IMR-90 (cell line): ENCODE measurements around the gene ALDH2. TPM values are rescaled to one million over a fixed set of nuclear protein-coding genes. Genes with fewer than 3 reads are reported as not detected.

Experiments used
- ATAC-seq: fragments of 200-7000 bp; cut with Tn5 transposase; 2 replicates; pipeline ENCODE4 v1.9.1; 2020; ENCODE audit warnings: low read depth, mild to moderate bottlenecking, moderate library complexity
- BruUV-seq: library from RNA; stranded (reverse); fragments of 400-500 nt; replicated peaks from 2 replicates; lab custom pipeline; 2021; lab: Mats Ljungman, UMichigan
- CTCF ChIA-PET: fragments of 300-600 bp; formaldehyde crosslinking; extraction: SDS; loops from one replicate; lab custom pipeline; 2021; ENCODE audit warnings: antibody characterized with exemption; lab: Yijun Ruan, JAX
- POLR2A ChIA-PET: fragments of 300-600 bp; sonication (Branson Sonifier 250); formaldehyde crosslinking; loops from one replicate; lab custom pipeline; 2022; ENCODE audit warnings: antibody characterized with exemption; ENCODE audit not compliant: unreplicated experiment; lab: Charles Lee
- DNase-seq: peaks from one replicate; pipeline ENCODE4 v3.0.0; 2013
- H2AFZ ChIP-seq: replicated peaks from 2 replicates; pipeline ENCODE3; 2013; ENCODE audit warnings: low read length, mild to moderate bottlenecking; ENCODE audit not compliant: poor library complexity
- H2AK5ac ChIP-seq: 2 replicates; pipeline ENCODE4 v1.6.1; 2013; ENCODE audit warnings: low read depth, low read length, inconsistent platforms
- H2AK9ac ChIP-seq: replicated peaks from 2 replicates; pipeline ENCODE3; 2013; ENCODE audit warnings: mild to moderate bottlenecking, low read depth, low read length, moderate library complexity; ENCODE audit not compliant: poor library complexity
- H2BK120ac ChIP-seq: 2 replicates; pipeline ENCODE4 v1.6.1; 2013; ENCODE audit warnings: low read depth, low read length, inconsistent platforms
- H2BK15ac ChIP-seq: 3 replicates; pipeline ENCODE4 v1.6.1; 2013; ENCODE audit warnings: low read depth, low read length, inconsistent platforms
- H2BK20ac ChIP-seq: 2 replicates; pipeline ENCODE4 v1.6.1; 2013; ENCODE audit warnings: low read depth, mild to moderate bottlenecking, inconsistent platforms, low read length, moderate library complexity
- H2BK5ac ChIP-seq: 2 replicates; pipeline ENCODE4 v1.6.1; 2013; ENCODE audit warnings: mild to moderate bottlenecking, low read depth, low read length, inconsistent platforms; ENCODE audit not compliant: poor library complexity, severe bottlenecking
- H3K14ac ChIP-seq: replicated peaks from 2 replicates; pipeline ENCODE4 v1.6.1; 2013; ENCODE audit warnings: low read depth, low read length, inconsistent platforms
- H3K18ac ChIP-seq: 2 replicates; pipeline ENCODE4 v1.6.1; 2013; ENCODE audit warnings: low read depth, low read length, control low read depth
- H3K23ac ChIP-seq: 2 replicates; pipeline ENCODE4 v1.6.1; 2013; ENCODE audit warnings: low read depth, low read length, inconsistent platforms
- H3K27ac ChIP-seq: 2 replicates; pipeline ENCODE4 v1.5.1; 2013; ENCODE audit warnings: mild to moderate bottlenecking, control low read depth, low read length; ENCODE audit not compliant: insufficient read depth
- H3K27me3 ChIP-seq: 2 replicates; pipeline ENCODE4 v1.6.1; 2013; ENCODE audit warnings: low read length; ENCODE audit not compliant: control insufficient read depth, insufficient read depth
- H3K36me3 ChIP-seq: 2 replicates; pipeline ENCODE4 v1.6.1; 2013; ENCODE audit warnings: low read length, mixed read lengths; ENCODE audit not compliant: control insufficient read depth, insufficient read depth
- H3K4ac ChIP-seq: 2 replicates; pipeline ENCODE4 v1.6.1; 2013; ENCODE audit warnings: low read depth, low read length, inconsistent platforms
- H3K4me1 ChIP-seq: 2 replicates; pipeline ENCODE4 v1.6.1; 2013; ENCODE audit warnings: low read length, mixed read lengths; ENCODE audit not compliant: control insufficient read depth, insufficient read depth
- H3K4me2 ChIP-seq: 2 replicates; pipeline ENCODE4 v1.6.1; 2013; ENCODE audit warnings: low read depth, mild to moderate bottlenecking, control low read depth, low read length, moderate library complexity
- H3K4me3 ChIP-seq: 2 replicates; pipeline ENCODE4 v1.5.1; 2013; ENCODE audit warnings: low read depth, mild to moderate bottlenecking, control low read depth, low read length, moderate library complexity; ENCODE audit not compliant: insufficient read depth
- H3K56ac ChIP-seq: 2 replicates; pipeline ENCODE4 v1.6.1; 2013; ENCODE audit warnings: low read length, inconsistent platforms; ENCODE audit not compliant: insufficient read depth; ENCODE audit errors: extremely low read depth
- H3K79me1 ChIP-seq, 2 experiments: 2 replicates each; pipeline ENCODE4 v1.6.1; 2013; ENCODE audit warnings: low read length in 2 of 2, inconsistent platforms in 1 of 2, low read depth in 1 of 2
- H3K9ac ChIP-seq: 2 replicates; pipeline ENCODE4 v1.6.1; 2013; ENCODE audit warnings: low read depth, low read length, control low read depth
- H3K9me1 ChIP-seq: 2 replicates; pipeline ENCODE4 v1.6.1; 2013; ENCODE audit warnings: low read length, inconsistent platforms; ENCODE audit not compliant: insufficient read depth
- H3K9me3 ChIP-seq: 2 replicates; pipeline ENCODE4 v1.6.1; 2013; ENCODE audit warnings: low read length; ENCODE audit not compliant: control insufficient read depth, insufficient read depth
- H4K20me1 ChIP-seq: 2 replicates; pipeline ENCODE4 v1.6.1; 2013; ENCODE audit warnings: low read length, inconsistent platforms; ENCODE audit not compliant: insufficient read depth
- H4K5ac ChIP-seq: 2 replicates; pipeline ENCODE4 v1.6.1; 2013; ENCODE audit warnings: mild to moderate bottlenecking, low read depth, low read length, control low read depth
- H4K8ac ChIP-seq, 2 experiments: 2 replicates each; pipeline ENCODE4 v1.6.1; 2013; ENCODE audit warnings: low read depth in 2 of 2, low read length in 2 of 2, control low read depth in 1 of 2, inconsistent platforms in 1 of 2
- H4K91ac ChIP-seq: 2 replicates; pipeline ENCODE4 v1.6.1; 2013; ENCODE audit warnings: low read depth, low read length, inconsistent platforms; ENCODE audit not compliant: insufficient read depth
- BHLHE40 ChIP-seq: fragments of 150-350 bp; IDR thresholded peaks from 2 replicates; pipeline ENCODE4 v1.6.1; 2016; ENCODE audit warnings: mild to moderate bottlenecking, low read depth, low read length
- MAZ ChIP-seq: IDR thresholded peaks from 2 replicates; pipeline ENCODE4 v1.6.1; 2012; ENCODE audit warnings: low read depth, mild to moderate bottlenecking, low read length, improper control_type of control experiment, moderate library complexity, borderline replicate concordance
- RAD21 ChIP-seq: IDR thresholded peaks from 2 replicates; pipeline ENCODE4 v1.6.1; 2012; ENCODE audit warnings: low read length, improper control_type of control experiment
- RCOR1 ChIP-seq: IDR thresholded peaks from 2 replicates; pipeline ENCODE4 v1.6.1; 2012; ENCODE audit warnings: mild to moderate bottlenecking, low read length, improper control_type of control experiment; ENCODE audit not compliant: insufficient replicate concordance
- WGBS, 2 experiments: methylation state at CpG; one replicate each; pipeline versions ENCODE4 v1.1.5 to v1.1.7; 2013; ENCODE audit warnings: missing lambda C conversion rate in 2 of 2; ENCODE audit not compliant: insufficient read length in 1 of 2; ENCODE audit errors: extremely low coverage in 2 of 2; 5-methylcytosine and 5-hydroxymethylcytosine counted together
- dilution Hi-C: fragments of 300-500 bp; cut with HindIII; formaldehyde crosslinking; loops from one replicate; pipeline ENCODE4 v1.14.3; 2018; ENCODE audit warnings: low sequenced_read_pairs; ENCODE audit not compliant: unreplicated experiment
- in situ Hi-C: fragments of 300-500 bp; cut with MboI; formaldehyde crosslinking; loops from 3 replicates; pipeline ENCODE4 v1.14.3; 2019; ENCODE audit warnings: low sequenced_read_pairs, inconsistent platforms, mixed read lengths
- intact Hi-C: fragments of 100-400 bp; cut with micrococcal nuclease; formaldehyde crosslinking; loops from 2 replicates; pipeline ENCODE4 v1.10.0; 2022
- polyA plus RNA-seq, 3 experiments: library from polyadenylated mRNA; depleted of rRNA; stranded (reverse); fragments of >200 nt; gene quantifications; 2 replicates each; pipeline ENCODE4 v1.2.3, GENCODE V29; 2012; ENCODE audit warnings: low replicate concordance in 1 of 3
- total RNA-seq: library from RNA; depleted of rRNA; stranded (reverse); fragments of >200 nt; gene quantifications from 2 replicates; pipeline ENCODE4 v1.2.3, GENCODE V29; 2012

Gene ALDH2
- total and polyA plus RNA-seq, 2 of the 4 experiments (the other 2 are of a cell fraction): 16.0 to 41.2 TPM

- no TSS peak for BruUV-seq
- Histone ChIP-seq H3K27ac (no peak overlapping the region), H3K79me1 (peaks cover 20 to 62% of the 10 kb centered on the region in 2 experiments), H3K23ac (no peak overlapping the region), H2AK9ac (no peak overlapping the region), H3K36me3 (peaks cover 7% of the 10 kb centered on the region; the same call in 1 of the 2 replicates), H3K9me3 (no peaks in the 10 kb centered on the region), H3K14ac (no peak overlapping the region), H3K4me3 (no peak overlapping the region), H3K27me3 (no peaks in the 10 kb centered on the region), H3K4me1 (no peaks in the 10 kb centered on the region), H4K5ac (no peak overlapping the region), H4K20me1 (peaks cover 11% of the 10 kb centered on the region), H2AFZ (no peak overlapping the region), H3K4ac (no peak overlapping the region), H2AK5ac (no peak overlapping the region), H3K4me2 (no peak overlapping the region), H3K9me1 (peaks cover 4% of the 10 kb centered on the region), H3K18ac (no peak overlapping the region), H2BK20ac (no peak overlapping the region), H2BK15ac (no peak overlapping the region), H4K8ac (no peak overlapping the region), H3K9ac (no peak overlapping the region), H4K91ac (no peak overlapping the region), H2BK5ac (no peak overlapping the region), H2BK120ac (no peak overlapping the region), H3K56ac (no peak overlapping the region)
- TF ChIP-seq MAZ (no peak), RAD21 (no peak), RCOR1 (no peak), BHLHE40 (no peak)
- dilution Hi-C loops (no loop called here), in situ Hi-C loops (no loop called here), intact Hi-C loops (no loop called here)
- CTCF ChIA-PET: no interaction called here
- POLR2A ChIA-PET: no interaction called here
- DNase-seq (no peak), ATAC-seq (no peak)
- no CpG with 5 or more reads among the region's 2 CpGs for WGBS, 2 experiments
Measured at GRCh38 chr12:111846016-111846415, 79.3 kb downstream of the ALDH2 start.
